GM04504 (cell line): ENCODE measurements around the gene HIRIP3.
A peak's percentile ranks its signal among the peaks of the same experiment; 100 is the strongest.

Experiments used
- DNase-seq: peaks from one replicate; pipeline ENCODE4 v3.0.0-alpha.2; 2012; ENCODE audit warnings: low read depth

The HIRIP3 gene

DNA sequence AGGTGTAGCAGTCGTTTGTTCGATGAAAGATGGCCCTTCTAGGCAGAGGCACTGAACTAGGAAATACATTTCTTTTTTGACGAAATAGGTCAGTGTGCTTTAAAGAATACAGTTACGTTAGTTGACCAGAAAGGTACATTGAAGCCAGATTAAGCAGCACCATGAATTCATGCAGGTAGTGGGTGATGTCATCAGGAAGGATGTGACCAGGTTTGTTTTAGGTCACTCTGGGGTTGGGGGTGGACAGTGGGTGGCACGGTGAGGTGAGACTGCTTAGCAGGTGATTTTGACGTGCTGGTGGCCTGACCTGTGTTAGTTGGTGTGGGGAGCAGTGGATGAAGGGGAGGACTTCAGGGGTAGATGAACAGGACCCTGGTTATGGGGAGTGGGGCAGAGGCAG is 4.2 kb upstream of the HIRIP3 start:
- no peak for DNase-seq

DNA sequence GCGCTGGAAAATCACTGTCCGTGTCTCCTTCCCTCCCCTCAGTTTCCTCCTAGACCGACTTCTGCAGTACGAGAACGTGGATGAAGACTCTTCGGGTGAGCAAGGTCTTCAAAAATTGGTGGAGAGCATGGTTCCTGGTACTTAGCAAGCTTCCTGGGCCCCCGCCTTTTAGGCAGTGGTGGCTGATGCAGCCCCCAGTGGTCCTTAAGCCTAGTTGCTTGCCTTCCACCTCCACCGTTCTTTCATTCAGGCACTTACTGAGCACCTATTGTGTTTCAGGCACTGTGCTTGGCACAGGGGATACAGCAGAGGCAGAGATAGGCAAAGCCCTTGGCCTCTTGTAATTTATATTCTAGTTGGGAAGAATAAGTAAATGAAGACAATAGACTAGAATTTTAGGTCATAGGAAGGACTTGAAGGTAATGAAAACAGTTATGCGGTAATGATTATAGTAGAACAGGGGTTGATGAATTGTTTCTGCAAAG is 1.4 kb upstream of the HIRIP3 start:
- DNase-seq = no peak

DNA sequence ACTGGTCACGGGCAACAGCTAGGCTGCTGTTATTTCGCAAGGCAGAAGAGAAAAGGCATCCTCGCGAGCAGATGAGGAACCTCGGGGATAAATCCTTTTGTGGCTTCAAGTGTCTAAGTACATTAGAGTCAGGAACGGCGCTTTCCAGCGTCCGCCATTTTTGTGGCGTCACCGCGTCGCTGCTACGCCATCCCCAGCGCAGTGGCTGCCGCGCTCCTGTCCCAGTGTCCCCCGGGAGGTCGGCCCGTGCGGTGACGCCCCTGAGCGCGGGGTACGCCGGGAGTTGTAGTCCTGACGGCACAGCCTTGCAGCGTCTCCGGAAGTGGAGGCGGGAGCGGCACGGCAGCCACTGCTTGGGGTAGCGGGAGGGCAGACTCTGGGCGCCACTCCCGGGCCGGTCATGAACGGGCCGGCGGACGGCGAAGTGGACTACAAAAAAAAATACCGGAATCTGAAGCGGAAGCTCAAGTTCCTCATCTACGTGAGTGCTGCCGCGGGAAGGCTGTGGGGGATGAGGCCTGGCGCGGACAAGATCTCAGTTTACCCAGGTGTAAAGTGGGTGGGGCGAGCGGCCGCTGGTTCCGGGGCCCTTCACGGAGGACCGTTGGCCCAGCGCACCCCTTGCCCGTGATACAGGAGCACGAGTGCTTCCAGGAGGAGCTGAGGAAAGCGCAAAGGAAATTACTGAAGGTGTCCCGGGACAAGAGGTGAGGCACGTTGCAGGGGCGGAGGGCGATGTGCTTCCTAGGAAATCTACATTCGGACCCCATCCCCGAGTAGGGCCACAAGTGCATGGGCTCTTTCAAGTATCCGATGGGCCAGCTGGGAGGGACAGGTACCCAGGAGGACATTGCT is 721 bp upstream of the HIRIP3 start, which contains the start of gene INO80E:
INO80E (plus strand) TSS at position 331 of the 855 bp plus-strand sequence; CDS start at position 401, 70 bp downstream.
- DNase-seq = peak; percentile 89

DNA sequence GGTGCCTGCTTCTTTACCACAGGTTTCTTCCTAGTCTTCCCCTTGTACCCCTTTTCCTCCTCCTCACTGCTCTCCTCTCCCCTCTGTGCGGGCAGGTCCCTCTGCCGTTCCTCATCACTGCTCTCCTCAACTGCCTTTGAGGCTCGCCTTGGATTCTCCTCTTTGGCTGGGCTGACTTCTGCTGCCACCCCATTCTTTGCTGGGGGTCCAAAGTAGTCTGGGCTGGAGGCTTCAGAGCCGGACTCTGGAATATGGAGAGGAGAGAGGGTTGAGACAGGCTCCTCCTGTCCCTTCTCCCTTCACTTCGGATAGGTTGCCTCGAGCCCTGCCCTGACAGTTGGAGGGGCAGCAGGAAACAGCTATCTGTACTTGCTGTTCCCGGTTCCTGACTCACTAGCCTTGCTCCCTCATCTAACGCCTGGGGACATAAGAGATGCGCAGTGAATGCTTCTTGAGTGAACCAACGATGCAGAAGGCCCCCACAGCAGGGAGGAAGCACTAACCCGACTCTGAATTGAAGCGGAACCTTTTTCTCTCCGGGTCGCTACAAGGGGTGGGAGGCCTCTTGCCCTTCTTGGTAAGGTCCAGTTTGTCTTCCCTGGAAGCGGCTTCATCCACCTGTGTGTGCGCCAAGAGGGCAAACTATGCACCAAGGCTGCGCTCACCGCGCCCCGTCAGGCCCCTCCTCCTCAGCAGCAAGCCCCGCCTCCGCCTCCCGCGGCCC is 655 bp downstream of the HIRIP3 start:
- DNase-seq = peak; percentile 39

DNA sequence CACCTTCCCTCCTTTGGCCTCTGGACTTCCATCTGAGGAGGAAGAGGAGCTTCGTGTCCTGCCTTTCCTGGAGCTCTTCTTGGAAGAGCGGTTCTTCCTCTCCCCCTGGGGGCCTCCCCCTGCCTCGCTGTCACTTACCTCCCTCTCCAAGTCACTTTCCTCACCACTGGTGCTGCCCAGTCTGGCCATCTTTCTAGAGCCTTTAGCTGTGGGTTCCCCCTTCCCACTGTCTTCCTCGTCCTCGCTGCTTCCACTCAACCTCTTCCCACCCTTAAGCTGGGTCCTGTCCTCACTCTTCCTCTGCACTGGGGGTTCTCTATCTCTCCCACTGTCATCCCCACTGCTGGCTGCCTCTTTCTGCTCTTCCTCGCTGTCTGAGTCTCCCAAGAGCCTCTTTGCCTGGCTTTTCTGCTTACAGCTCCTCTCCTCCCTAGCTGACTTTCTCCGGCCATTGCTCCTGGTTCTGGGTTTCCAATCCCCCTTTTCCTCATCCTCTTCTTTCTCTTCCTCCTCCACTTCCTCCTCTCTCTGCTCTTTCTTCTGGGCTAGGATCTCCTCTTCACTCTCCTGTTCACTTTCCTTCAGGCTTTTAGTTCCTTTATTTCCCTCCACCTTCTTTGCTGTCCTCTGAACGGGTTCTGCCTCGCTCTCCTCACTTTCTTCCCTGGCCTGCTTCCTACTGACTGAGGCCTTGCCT is 1.4 kb downstream of the HIRIP3 start:
- DNase-seq = no peak

DNA sequence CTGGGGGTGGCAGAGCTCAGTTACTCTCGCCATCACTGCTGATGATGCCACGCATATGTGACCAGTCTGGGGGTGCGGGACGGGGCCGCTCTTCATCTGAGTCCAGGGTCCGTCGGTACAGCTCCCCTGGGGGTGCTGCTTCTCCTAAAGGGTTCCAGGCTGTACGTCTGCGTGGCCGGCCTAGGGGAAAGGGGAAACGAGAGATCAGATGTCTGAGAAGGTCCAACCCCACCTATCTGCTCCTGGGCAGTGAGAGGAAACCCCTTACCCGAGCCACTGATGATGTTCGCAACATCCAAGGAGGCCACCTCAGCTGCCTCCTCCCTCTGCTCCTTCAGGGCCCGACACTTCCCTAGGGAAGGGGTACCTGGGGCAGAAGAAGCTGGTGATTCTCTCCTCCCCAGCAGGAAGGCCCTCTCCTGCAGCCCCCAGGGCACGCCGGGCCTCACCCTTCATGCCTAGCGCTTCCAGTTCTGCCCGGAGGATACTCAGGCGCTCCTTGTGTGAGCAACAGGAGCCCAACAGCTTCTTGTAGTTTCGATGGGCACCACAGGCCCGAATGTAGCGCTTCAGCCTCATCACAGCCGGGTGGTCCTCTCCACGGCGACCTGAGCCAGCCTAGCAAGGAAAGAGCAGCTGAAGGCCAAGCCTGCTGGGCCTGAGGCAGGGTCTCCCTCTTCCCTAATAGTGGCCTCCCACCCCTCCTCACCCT is 2.1 kb downstream of the HIRIP3 start:
- DNase-seq = no peak

DNA sequence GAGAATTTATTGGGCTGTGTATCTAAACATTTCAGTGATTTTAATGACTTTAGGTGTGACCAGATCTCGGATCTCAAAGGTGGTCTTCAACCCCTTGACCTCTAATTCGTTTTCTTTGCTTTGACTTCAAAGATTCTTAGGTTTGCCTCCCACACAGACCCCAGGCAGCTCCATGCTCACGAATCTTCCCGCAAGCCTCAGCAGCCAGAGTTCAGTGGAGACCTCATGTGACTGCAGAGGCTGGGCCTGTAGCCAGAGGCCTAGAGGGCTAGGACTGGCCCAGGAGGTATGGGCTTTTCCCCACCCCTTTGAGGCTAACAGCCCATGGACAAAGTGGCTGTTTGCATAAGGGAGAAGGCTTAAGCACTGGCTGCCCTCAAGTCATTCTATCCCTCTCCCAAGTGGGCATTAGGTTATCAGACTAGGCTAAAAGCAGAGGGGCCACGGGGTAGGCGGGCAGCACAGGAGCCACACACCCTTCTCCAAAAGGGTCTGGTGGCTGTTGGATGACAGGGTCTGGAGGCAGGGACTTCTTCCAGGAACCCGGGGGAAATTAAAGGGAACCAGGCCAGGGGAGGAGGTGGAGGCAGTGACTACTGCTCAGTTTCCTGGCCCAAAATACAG is 3.0 kb downstream of the HIRIP3 start:
- DNase-seq = no peak

DNA sequence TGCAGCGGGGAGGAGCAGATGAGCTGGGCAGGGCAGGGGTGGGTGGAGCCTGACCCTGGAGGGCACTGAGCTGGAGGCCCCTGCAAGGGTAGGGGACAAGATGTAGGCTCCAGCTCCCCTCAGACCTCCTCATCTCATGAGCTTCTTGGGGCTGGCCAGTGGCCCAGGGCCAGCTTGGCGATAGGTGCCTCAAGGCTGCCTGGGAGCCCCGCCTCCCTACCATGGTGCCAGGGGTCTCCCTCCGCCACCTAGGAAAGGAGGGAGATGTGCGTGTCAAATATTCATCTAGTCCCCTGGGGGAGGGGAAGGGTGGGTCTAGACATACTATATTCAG is 3.9 kb downstream of the HIRIP3 start:
- no peak for DNase-seq

DNA sequence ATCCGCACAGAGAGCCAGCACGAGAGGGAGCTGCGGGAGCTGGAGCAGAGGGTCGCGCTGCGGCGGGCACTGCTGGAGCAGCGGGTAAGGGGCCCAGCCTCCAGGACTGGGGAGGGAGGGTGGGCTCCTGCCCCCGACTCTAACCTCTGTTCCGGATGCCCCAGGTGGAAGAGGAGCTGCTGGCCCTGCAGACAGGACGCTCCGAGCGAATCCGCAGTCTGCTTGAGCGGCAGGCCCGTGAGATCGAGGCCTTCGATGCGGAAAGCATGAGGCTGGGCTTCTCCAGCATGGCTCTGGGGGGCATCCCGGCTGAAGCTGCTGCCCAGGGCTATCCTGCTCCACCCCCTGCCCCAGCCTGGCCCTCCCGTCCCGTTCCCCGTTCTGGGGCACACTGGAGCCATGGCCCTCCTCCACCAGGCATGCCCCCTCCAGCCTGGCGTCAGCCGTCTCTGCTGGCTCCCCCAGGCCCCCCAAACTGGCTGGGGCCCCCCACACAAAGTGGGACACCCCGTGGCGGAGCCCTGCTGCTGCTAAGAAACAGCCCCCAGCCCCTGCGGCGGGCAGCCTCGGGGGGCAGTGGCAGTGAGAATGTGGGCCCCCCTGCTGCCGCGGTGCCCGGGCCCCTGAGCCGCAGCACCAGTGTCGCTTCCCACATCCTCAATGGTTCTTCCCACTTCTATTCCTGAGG is 4.4 kb downstream of the HIRIP3 start:
- DNase-seq = no peak

DNA sequence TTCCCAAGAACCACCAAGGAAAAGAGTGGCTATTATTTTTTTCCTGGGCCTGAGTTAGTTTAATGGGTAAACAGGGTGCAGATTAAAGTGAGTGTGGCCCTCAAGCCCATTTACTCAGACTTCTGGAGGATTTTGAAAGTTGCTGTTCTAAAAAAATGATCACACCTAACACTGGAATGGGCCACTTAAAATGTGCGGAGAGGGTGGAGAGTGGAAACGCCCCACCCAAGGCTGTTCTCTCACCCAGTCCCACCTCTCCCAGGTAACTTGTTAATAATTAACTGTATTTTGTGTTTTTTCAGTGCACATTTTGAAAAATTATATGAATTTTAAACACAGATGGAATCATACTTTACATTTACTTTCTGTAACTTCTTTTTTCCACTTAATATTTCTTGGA is 5.4 kb downstream of the HIRIP3 start:
- no peak for DNase-seq

DNA sequence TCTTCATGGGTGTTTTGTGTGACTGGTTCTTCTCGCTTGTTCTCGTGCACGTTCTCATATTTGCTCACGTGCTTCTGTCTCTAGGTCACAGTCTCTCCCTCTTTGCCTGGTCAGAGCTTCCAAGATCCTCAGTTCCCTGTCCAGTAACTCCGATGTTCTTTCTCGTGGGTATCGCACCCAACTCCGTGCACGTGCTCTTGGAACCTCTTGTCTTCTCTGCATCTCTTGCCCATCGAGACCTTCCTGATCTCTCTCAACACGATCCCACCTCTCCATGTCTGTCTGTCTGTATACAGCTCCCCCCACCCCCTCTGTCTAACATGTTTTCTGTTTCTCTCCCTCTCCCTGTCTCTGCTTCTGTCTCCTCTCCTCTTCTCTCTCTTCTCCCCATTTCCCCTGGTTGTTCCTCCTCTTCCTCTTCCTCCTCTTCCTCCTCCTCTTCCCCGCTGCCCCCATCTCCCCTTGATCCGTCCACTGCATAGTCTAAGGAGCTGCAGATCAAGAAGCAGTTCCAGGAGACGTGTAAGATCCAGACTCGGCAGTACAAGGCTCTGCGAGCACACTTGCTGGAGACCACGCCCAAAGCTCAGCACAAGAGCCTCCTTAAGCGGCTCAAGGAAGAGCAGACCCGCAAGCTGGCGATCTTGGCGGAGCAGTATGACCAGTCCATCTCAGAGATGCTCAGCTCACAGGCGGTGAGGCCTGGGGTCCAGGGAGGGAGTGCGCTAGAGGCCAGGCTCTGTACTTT is 6.1 kb downstream of the HIRIP3 start:
- no peak for DNase-seq

DNA sequence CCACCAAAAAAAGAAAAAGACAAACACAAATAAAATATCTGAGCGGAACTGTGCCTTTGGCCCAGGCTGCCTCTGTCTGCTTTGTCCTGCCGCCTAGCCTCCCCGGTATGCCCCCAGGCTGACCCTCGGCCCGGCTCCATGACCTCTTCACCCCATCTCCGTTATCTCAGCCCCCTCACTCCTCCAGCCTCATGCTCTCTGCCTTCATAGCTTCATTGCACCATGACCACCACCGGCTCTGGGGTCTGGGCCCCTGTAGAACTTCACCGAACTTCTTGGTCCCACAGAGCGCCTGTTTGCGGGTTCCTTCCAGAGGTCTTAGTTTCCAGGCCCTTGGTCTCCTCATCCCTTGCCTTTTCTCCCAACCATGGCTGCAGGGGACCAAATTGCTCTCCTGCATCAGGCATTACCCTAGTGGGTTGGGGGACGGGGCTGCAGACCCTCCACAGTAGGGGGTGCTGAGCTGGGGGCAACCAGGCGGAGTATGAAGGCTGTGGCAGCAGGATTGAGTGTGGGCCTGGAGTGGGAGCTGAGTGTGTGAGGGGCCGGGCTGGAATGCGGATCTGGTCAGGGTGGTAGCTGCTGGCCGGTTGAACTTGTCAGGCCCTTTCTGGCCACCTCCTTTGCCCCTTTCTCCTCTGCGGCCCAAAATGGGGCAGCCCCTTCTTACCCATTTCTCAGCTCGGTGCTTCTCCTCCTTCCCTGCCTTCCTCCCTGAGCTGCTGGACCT is 6.9 kb downstream of the HIRIP3 start:
- no peak for DNase-seq

DNA sequence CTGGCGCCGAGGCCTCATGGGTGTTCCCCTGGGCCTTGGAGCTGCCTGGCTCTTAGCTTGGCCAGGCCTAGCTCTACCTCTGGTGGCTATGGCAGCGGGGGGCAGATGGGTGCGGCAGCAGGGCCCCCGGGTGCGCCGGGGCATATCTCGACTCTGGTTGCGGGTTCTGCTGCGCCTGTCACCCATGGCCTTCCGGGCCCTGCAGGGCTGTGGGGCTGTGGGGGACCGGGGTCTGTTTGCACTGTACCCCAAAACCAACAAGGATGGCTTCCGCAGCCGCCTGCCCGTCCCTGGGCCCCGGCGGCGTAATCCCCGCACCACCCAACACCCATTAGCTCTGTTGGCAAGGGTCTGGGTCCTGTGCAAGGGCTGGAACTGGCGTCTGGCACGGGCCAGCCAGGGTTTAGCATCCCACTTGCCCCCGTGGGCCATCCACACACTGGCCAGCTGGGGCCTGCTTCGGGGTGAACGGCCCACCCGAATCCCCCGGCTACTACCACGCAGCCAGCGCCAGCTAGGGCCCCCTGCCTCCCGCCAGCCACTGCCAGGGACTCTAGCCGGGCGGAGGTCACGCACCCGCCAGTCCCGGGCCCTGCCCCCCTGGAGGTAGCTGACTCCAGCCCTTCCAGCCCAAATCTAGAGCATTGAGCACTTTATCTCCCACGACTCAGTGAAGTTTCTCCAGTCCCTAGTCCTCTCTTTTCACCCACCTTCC is 7.9 kb downstream of the HIRIP3 start:
- no peak for DNase-seq

DNA sequence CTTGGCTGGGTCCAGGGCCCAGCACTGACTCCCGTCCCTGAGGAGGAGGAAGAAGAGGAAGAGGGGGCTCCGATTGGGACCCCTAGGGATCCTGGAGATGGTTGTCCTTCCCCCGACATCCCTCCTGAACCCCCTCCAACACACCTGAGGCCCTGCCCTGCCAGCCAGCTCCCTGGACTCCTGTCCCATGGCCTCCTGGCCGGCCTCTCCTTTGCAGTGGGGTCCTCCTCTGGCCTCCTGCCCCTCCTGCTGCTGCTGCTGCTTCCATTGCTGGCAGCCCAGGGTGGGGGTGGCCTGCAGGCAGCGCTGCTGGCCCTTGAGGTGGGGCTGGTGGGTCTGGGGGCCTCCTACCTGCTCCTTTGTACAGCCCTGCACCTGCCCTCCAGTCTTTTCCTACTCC is 8.5 kb downstream of the HIRIP3 start:
- no peak for DNase-seq

DNA sequence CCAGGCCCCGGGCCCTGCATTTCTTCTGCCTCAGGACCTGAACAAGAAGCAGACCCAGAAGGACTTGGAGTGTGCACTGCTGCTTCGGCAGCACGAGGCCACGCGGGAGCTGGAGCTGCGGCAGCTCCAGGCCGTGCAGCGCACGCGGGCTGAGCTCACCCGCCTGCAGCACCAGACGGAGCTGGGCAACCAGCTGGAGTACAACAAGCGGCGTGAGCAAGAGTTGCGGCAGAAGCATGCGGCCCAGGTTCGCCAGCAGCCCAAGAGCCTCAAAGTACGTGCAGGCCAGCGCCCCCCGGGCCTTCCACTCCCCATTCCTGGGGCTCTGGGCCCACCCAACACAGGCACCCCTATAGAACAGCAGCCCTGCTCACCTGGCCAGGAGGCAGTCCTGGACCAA is 9.2 kb downstream of the HIRIP3 start:
- DNase-seq = no peak

DNA sequence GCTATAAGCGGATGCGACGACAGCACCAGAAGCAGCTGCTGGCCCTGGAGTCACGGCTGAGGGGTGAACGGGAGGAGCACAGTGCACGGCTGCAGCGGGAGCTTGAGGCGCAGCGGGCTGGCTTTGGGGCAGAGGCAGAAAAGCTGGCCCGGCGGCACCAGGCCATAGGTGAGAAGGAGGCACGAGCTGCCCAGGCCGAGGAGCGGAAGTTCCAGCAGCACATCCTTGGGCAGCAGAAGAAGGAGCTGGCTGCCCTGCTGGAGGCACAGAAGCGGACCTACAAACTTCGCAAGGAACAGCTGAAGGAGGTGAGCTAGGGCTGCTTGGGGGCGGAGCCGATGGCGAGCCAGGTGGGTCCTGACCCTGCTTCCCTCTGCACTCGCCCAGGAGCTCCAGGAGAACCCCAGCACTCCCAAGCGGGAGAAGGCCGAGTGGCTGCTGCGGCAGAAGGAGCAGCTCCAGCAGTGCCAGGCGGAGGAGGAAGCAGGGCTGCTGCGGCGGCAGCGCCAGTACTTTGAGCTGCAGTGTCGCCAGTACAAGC is 10.1 kb downstream of the HIRIP3 start:
- DNase-seq = no peak

DNA sequence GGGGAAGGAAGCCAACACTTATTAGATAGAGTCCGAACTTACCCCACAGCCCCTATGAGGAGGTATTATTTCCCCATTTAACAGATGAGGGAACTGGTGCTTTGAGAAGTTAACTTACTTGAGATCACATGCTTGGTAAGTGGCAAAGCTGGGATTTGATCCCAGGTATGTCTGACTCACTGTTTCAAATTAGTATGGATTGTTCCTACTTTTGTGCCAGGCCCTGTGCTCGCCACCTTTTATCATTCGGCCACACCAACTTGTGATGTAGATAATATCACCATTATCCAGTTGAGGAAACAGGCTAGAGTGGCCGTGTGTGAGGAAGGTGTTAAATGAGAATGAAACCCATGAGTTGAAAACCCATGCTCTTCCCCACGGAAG is 10.7 kb downstream of the HIRIP3 start:
- no peak for DNase-seq

DNA sequence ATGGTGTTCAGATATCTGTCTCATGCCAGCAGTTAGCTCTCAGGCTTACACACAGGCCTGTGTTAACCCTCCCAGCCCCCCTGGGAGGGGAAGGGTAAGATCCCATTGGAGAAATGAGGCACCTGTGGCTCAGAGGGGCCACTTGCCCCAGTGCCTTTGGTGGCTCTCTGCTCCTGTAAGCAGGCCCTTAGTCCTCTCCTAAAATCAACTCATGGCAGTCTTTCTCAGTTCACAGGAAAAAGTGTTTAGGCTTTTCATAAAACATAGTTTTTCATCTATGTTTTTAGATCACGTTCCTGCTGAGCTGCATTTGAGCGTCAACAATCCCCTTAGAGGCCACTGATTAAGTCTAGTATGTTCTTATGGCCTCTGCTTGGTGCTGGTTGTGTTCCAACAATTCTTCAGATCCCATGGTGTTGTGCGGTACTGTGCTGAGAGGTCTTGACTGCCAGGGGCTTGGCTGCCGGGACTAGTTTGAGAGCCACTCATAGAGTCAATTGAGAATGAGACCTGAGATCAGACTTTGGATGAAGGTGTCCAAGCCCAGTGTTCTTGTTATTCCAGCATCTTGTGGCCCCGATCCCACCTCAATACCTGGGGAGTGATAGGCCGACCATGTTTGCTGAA is 11.2 kb downstream of the HIRIP3 start:
- no peak for DNase-seq
